ENCODE measurements around the gene TEX11.
"Not testable (repeated sequence)": the region's sequence is repeated elsewhere in the genome, so short reads cannot be mapped to it uniquely, and the experiment has no call there.

TEX11 gene

GRCh38 chrX:70549429-70549828 lies 359.1 kb downstream of the TEX11 start:
- DNase-seq (ENCODE audit: low read depth in 1 of 2, low spot score in 1 of 2): no peak
- in situ Hi-C loops (cut with HindIII; ENCODE audit: low pct_unique_long_range_greater_than_20kb, low sequenced_read_pairs): no loop called here

GRCh38 chrX:70535198-70535597 lies 373.3 kb downstream of the TEX11 start:
- DNase-seq (ENCODE audit: low read depth in 1 of 2, low spot score in 1 of 2): no peak
- in situ Hi-C loops (cut with HindIII; ENCODE audit: low pct_unique_long_range_greater_than_20kb, low sequenced_read_pairs): no loop called here
- TF ChIP-seq JUND (IDR thresholded peaks at IDR 0.05; ENCODE audit: low read depth): no peak

More at GRCh38 chrX:70549429-70549828, 359.1 kb downstream of the TEX11 start:
- no peak for TF ChIP-seq JUND (IDR thresholded peaks at IDR 0.05; ENCODE audit: low read depth)

- in situ Hi-C loops (cut with HindIII; ENCODE audit: low pct_unique_long_range_greater_than_20kb, low sequenced_read_pairs): no loop called here
- no peak for DNase-seq (ENCODE audit: low read depth in 1 of 2, low spot score in 1 of 2)
- TF ChIP-seq JUND (IDR thresholded peaks at IDR 0.05; ENCODE audit: low read depth): no peak
These were observed 380.7 kb downstream of the TEX11 start for GRCh38 chrX:70527610-70528345.

GRCh38 chrX:70527053-70527452 lies 381.5 kb downstream of the TEX11 start:
- TF ChIP-seq JUND (IDR thresholded peaks at IDR 0.05; ENCODE audit: low read depth): no peak
- in situ Hi-C loops (cut with HindIII; ENCODE audit: low pct_unique_long_range_greater_than_20kb, low sequenced_read_pairs): no loop called here
- no peak for DNase-seq (ENCODE audit: low read depth in 1 of 2, low spot score in 1 of 2)

GRCh38 chrX:70525733-70526132 lies 382.8 kb downstream of the TEX11 start:
- DNase-seq (ENCODE audit: low read depth in 1 of 2, low spot score in 1 of 2): peak in 1 of 2 experiments; percentile 59
- in situ Hi-C loops (cut with HindIII; ENCODE audit: low pct_unique_long_range_greater_than_20kb, low sequenced_read_pairs): no loop called here
- no peak for TF ChIP-seq JUND (IDR thresholded peaks at IDR 0.05; ENCODE audit: low read depth)

- DNase-seq (ENCODE audit: low read depth in 1 of 2, low spot score in 1 of 2); in situ Hi-C loops (cut with HindIII; ENCODE audit: low pct_unique_long_range_greater_than_20kb, low sequenced_read_pairs): not testable (repeated sequence)
These were observed 392.8 kb downstream of the TEX11 start for GRCh38 chrX:70515692-70516091.

GRCh38 chrX:70515270-70515669 lies 393.2 kb downstream of the TEX11 start:
- in situ Hi-C loops (cut with HindIII; ENCODE audit: low pct_unique_long_range_greater_than_20kb, low sequenced_read_pairs); DNase-seq (ENCODE audit: low read depth in 1 of 2, low spot score in 1 of 2): not testable (repeated sequence)

- no peak for TF ChIP-seq JUND (IDR thresholded peaks at IDR 0.05; ENCODE audit: low read depth)
- DNase-seq (ENCODE audit: low read depth in 1 of 2, low spot score in 1 of 2): no peak
- in situ Hi-C loops (cut with HindIII; ENCODE audit: low pct_unique_long_range_greater_than_20kb, low sequenced_read_pairs): no loop called here
These were observed 399.4 kb downstream of the TEX11 start for GRCh38 chrX:70509078-70509477.

GRCh38 chrX:70508296-70508911 lies 400.1 kb downstream of the TEX11 start:
- in situ Hi-C loops (cut with HindIII; ENCODE audit: low pct_unique_long_range_greater_than_20kb, low sequenced_read_pairs): no loop called here

GRCh38 chrX:70505451-70505841 lies 403.1 kb downstream of the TEX11 start:
- in situ Hi-C loops (cut with HindIII; ENCODE audit: low pct_unique_long_range_greater_than_20kb, low sequenced_read_pairs): no loop called here
- DNase-seq (ENCODE audit: low read depth in 1 of 2, low spot score in 1 of 2): no peak
- TF ChIP-seq JUND (IDR thresholded peaks at IDR 0.05; ENCODE audit: low read depth): no peak

More at GRCh38 chrX:70508296-70508911, 400.1 kb downstream of the TEX11 start:
- no peak for TF ChIP-seq JUND (IDR thresholded peaks at IDR 0.05; ENCODE audit: low read depth)
- no peak for DNase-seq (ENCODE audit: low read depth in 1 of 2, low spot score in 1 of 2)

- TF ChIP-seq JUND (IDR thresholded peaks at IDR 0.05; ENCODE audit: low read depth): no peak
- in situ Hi-C loops (cut with HindIII; ENCODE audit: low pct_unique_long_range_greater_than_20kb, low sequenced_read_pairs): no loop called here
- DNase-seq (ENCODE audit: low read depth in 1 of 2, low spot score in 1 of 2): no peak
These were observed 403.6 kb downstream of the TEX11 start for GRCh38 chrX:70504772-70505450.

- DNase-seq (ENCODE audit: low read depth in 1 of 2, low spot score in 1 of 2): no peak
- TF ChIP-seq JUND (IDR thresholded peaks at IDR 0.05; ENCODE audit: low read depth): no peak
- in situ Hi-C loops (cut with HindIII; ENCODE audit: low pct_unique_long_range_greater_than_20kb, low sequenced_read_pairs): no loop called here
These were observed 407.7 kb downstream of the TEX11 start for GRCh38 chrX:70500826-70501225.

- in situ Hi-C loops (cut with HindIII; ENCODE audit: low pct_unique_long_range_greater_than_20kb, low sequenced_read_pairs): no loop called here
- no peak for DNase-seq (ENCODE audit: low read depth in 1 of 2, low spot score in 1 of 2)
- no peak for TF ChIP-seq JUND (IDR thresholded peaks at IDR 0.05; ENCODE audit: low read depth)
These were observed 410.4 kb downstream of the TEX11 start for GRCh38 chrX:70498129-70498528.

Data from T47D (cell line).